Heart right ventricle (tissue), 16 donors: ENCODE measurements around the gene RNF31. TPM values are rescaled to one million over a fixed set of nuclear protein-coding genes. Genes with fewer than 3 reads are reported as not detected.

Source experiments
- ATAC-seq, 8 donors: fragments of 200-7000 bp; cut with Tn5 transposase; one replicate each; pipeline ENCODE4 v1.9.1; 2020; ENCODE audit warnings: mild to moderate bottlenecking in 8 of 8, moderate library complexity in 8 of 8, moderate number of reproducible peaks in 1 of 8
- DNase-seq, 2 donors: peaks; one replicate each; pipeline ENCODE4 v3.0.0-alpha.2; 2020
- H3K27ac ChIP-seq, 10 donors: fragments of 200-600 bp; sonication (generic) in 2 of 10; one replicate each; pipeline versions ENCODE4 v1.5.0 to v1.8.0; 2020 to 2022; ENCODE audit warnings: mild to moderate bottlenecking in 3 of 10
- H3K27me3 ChIP-seq, 7 donors: fragments of 200-600 bp; one replicate each; pipeline ENCODE4 v1.8.0; 2021 to 2022; ENCODE audit warnings: mild to moderate bottlenecking in 2 of 7
- H3K36me3 ChIP-seq, 9 donors: fragments of 200-600 bp; sonication (generic) in 1 of 9; one replicate each; pipeline versions ENCODE4 v1.5.0 to v1.8.0; 2020 to 2022; ENCODE audit warnings: mild to moderate bottlenecking in 2 of 9
- H3K4me1 ChIP-seq, 9 donors: fragments of 200-600 bp; sonication (generic) in 1 of 9; one replicate each; pipeline versions ENCODE4 v1.5.0 to v1.8.0; 2020 to 2022; ENCODE audit warnings: mild to moderate bottlenecking in 4 of 9
- H3K4me3 ChIP-seq, 10 donors: fragments of 200-600 bp; sonication (generic) in 2 of 10; one replicate each; pipeline versions ENCODE4 v1.5.0 to v1.8.0; 2020 to 2022; ENCODE audit warnings: mild to moderate bottlenecking in 7 of 10, moderate library complexity in 2 of 10
- H3K9me3 ChIP-seq, 11 donors: fragments of 200-600 bp in 10 of 11; sonication (generic) in 2 of 11; one replicate each; pipeline versions ENCODE4 v1.5.0 to v1.8.0; 2013 to 2022; ENCODE audit warnings: mild to moderate bottlenecking in 2 of 11, control low read depth in 1 of 11, moderate library complexity in 1 of 11
- WGBS, 2 donors: extraction: QIAGEN DNeasy Blood & Tissue Kit; methylation state at CpG; one replicate each; pipeline ENCODE4 v1.1.7; 2013; ENCODE audit warnings: inconsistent platforms in 1 of 2; 5-methylcytosine and 5-hydroxymethylcytosine counted together
- intact Hi-C, 10 donors: fragments of 100-400 bp; cut with DNase I; formaldehyde crosslinking; loops; one replicate each; pipeline versions ENCODE4 v1.11.1 to v1.14.2; 2022
- polyA plus RNA-seq, 2 donors: library from polyadenylated mRNA; stranded (reverse); fragments of 200-250 nt; gene quantifications; one replicate each; pipeline ENCODE4 v1.2.3, GENCODE V29; 2013
- total RNA-seq, 10 donors: library from RNA; stranded (reverse); fragmentation: NEBNext Ultra II Directional in 3 of 10; extraction: Animal tissue kit (Norgen Biotek cat#: 25700) in 3 of 10; gene quantifications; one replicate each; pipeline versions ENCODE4 v1.2.1 to v1.2.4, GENCODE V29; 2021 to 2023
- TF ChIP-seq, protein P1 (sequence below), 9 donors: fragments of 200-600 bp; sonication (generic) in 2 of 9; IDR thresholded peaks; one replicate each; pipeline versions ENCODE4 v1.5.0 to v1.8.0; 2021 to 2022; ENCODE audit warnings: antibody characterized with exemption in 9 of 9, mild to moderate bottlenecking in 5 of 9, moderate library complexity in 1 of 9
- donor health status: Arrhythmogenic right ventricular cardiomyopathy.
- donor health status: ischemic (EF 13 %, LVEDD 7.1; RV severe dilation, severe dysfunction).
- donor health status: healthy with polysubstance abuse.
- donor health status: DM: no; HTN: yes; CAD: no.
- donor health status: DM: no; HTN: no; CAD: no.
- donor health status: ischemic (EF 25% LVEDD 6.9; RV normal size, moderate dysfunction).
- donor health status: ischemic (EF 25% LVEDD 5.7; RV mildly dilated, moderate dysfunction).
- donor health status: healthy.
- donor health status: DM: yes; HTN: yes; CAD: no.
- donor health status: Ischemic cardiomyopathy.
- donor health status: ischemic (EF 35%, LVEDD 5.7; RV mildly dilated, moderate dysfunction).
- donor health status: nonischemic (EF 11% LVEDD 7.7; RV severe dilation, severe dysfunction).
- donor health status: DM: yes; HTN: yes; CAD: no.
- donor health status: PGD.
- donor health status: ischemic (EF 29% LVEDD 5.4; RV normal size, mild dysfunction).
- donor health status: nonischemic (EF 23%, LVEDD 6.1; RV moderate dilation, normal function).

Gene RNF31
- total and polyA plus RNA-seq, 12 donors: 27.5 to 92.9 (median 35.7) TPM

DNA sequence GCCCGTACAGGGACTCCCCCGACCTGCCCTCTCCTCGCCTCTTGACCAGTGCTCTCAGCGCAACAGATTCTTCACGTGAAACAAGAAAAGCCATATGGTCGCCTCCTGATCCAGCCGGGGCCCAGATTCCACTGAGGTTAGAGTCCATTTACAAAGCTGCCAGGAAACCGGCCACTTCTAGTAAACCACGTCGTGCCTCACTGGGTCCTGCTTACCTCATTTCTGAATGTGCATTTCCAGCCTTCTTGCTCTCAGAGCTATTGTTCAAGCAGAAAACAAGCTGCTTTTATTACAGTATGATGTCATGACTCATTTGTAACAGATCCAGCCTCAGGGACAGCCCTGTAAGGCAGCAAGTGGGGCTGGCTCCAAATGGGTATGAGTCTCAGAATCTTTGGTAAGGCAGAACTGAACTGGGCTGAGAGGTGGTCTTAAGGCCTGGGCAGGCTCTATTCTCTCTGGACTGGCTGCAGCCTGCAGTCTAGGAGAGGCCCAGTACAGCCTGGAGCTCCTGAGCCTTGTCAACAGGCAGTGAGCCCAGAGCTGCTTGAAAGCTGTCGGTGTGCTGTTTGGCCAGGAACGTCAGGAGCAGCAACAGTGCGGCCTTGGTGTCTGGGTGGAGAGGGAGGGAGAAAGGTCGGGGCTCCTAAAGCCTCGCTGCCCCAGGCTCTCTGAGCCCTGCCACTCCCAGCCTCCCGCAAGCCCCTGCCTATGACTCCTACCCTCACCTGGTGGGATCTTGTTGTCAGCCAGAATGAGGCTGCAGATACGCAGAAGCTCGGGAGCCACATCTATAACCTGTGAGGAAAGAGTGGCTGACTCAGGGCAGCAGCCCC lies 32.9 kb downstream of the RNF31 start:
- DNase-seq: no peak

GRCh38 chr14:24181371-24182077 lies 34.2 kb downstream of the RNF31 start:
- Histone ChIP-seq H3K27me3 (no peaks in the 10 kb centered on the region), H3K27ac (no peak overlapping the region), H3K4me3 (no peak overlapping the region), H3K36me3 (peaks cover 0 to 100% (median 43%) of the 10 kb centered on the region in 9 donors), H3K4me1 (peaks cover 0 to 19% (median 12%) of the 10 kb centered on the region in 9 donors), H3K9me3 (no peaks in the 10 kb centered on the region)
- DNase-seq (no peak), ATAC-seq (no peak)
- TF ChIP-seq, protein P1, sequence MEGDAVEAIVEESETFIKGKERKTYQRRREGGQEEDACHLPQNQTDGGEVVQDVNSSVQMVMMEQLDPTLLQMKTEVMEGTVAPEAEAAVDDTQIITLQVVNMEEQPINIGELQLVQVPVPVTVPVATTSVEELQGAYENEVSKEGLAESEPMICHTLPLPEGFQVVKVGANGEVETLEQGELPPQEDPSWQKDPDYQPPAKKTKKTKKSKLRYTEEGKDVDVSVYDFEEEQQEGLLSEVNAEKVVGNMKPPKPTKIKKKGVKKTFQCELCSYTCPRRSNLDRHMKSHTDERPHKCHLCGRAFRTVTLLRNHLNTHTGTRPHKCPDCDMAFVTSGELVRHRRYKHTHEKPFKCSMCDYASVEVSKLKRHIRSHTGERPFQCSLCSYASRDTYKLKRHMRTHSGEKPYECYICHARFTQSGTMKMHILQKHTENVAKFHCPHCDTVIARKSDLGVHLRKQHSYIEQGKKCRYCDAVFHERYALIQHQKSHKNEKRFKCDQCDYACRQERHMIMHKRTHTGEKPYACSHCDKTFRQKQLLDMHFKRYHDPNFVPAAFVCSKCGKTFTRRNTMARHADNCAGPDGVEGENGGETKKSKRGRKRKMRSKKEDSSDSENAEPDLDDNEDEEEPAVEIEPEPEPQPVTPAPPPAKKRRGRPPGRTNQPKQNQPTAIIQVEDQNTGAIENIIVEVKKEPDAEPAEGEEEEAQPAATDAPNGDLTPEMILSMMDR (IDR thresholded peaks at IDR 0.05): no peak
- intact Hi-C loops: no loop called here
- 90 to 92% methylated on average over 19 of the region's 19 CpGs for whole genome bisulfite sequencing, 2 donors

More for the DNA sequence above, 32.9 kb downstream of the RNF31 start:
- TF ChIP-seq, protein P1 (IDR thresholded peaks at IDR 0.05): no peak
- Histone ChIP-seq H3K9me3 (no peaks in the 10 kb centered on the region), H3K4me3 (no peak overlapping the region), H3K4me1 (peaks cover 0 to 19% (median 12%) of the 10 kb centered on the region in 9 donors), H3K27ac (peak overlapping the region; percentile 31 to 77 (median 64)), H3K27me3 (no peaks in the 10 kb centered on the region), H3K36me3 (peaks cover 0 to 99% (median 43%) of the 10 kb centered on the region in 9 donors)
- intact Hi-C loops: no loop called here
- WGBS, 2 donors: 77 to 84% methylated on average over 18 of the region's 18 CpGs
- ATAC-seq: peak in 7 of 8 donors; percentile 18 to 79 (median 43)

DNA sequence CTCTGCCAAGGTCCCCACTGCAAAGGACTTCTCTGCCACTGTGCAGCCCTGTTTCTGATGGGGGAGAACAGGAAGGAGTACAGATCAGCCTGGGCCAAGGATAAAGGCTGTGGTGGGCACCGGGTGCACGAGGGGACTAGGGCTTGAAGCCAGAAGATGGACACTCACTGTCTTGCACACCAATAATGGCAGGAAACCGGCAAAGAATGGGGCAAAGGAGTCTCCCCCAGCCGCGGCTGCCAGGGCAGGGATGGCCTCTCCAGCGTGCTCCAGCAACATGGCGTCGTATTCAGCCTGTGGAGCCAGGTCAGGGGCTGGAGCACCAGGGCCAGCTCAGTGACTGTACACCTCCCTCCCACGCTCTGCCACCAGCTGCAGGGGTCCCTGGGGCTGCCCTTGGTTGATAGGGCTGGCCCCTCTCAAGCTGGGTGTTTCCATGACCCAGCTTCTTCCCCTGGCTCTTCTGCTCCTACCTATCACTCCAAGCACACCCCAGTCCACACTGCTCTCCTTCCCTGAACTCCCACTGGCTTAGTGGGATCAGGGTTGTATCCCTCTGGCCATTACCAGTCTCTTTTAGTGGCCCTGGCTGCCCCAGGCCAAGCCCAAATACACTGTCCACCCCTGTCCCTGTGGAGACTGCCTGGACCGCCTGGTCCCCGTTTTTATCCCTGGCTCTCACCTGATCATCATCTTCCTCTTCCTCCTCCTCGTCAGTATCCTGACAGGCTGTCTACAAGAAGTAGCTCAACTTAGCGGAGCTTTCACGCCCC lies 35.0 kb downstream of the RNF31 start:
- TF ChIP-seq, protein P1 (IDR thresholded peaks at IDR 0.05): no peak
- H3K9me3 ChIP-seq: no peaks in the 10 kb centered on the region
- no peak overlapping the region for H3K27ac ChIP-seq
- ATAC-seq (no peak), DNase-seq (no peak)
- intact Hi-C loops: no loop called here
- H3K4me1 ChIP-seq: peaks cover 0 to 22% (median 14%) of the 10 kb centered on the region in 9 donors
- H3K36me3 ChIP-seq: peaks cover 0 to 100% (median 36%) of the 10 kb centered on the region in 9 donors
- H3K4me3 ChIP-seq: no peak overlapping the region
- WGBS, 2 donors: 82 to 89% methylated on average over 14 of the region's 14 CpGs
- no peaks in the 10 kb centered on the region for H3K27me3 ChIP-seq

- Histone ChIP-seq H3K9me3 (no peaks in the 10 kb centered on the region), H3K27me3 (no peaks in the 10 kb centered on the region), H3K27ac (no peak overlapping the region), H3K36me3 (peaks cover 0 to 93% (median 35%) of the 10 kb centered on the region in 9 donors), H3K4me3 (no peak overlapping the region), H3K4me1 (peaks cover 3 to 30% (median 22%) of the 10 kb centered on the region in 9 donors)
- ATAC-seq (no peak), DNase-seq (no peak)
- 89 to 94% methylated on average over 15 of the region's 15 CpGs for WGBS, 2 donors
- intact Hi-C loops: no loop called here
- TF ChIP-seq, protein P1 (IDR thresholded peaks at IDR 0.05): no peak
Observed at GRCh38 chr14:24183014-24183481, 35.8 kb downstream of the RNF31 start.
